ENCODE results near the gene CRIP2. TPM values are rescaled to one million over a fixed set of nuclear protein-coding genes. Genes with fewer than 3 reads are reported as not detected.
A peak's percentile ranks its signal among the peaks of the same experiment; 100 is the strongest.

CRIP2 gene
- total RNA-seq, 2 donors from 2014 or later: 51.6 to 58.8 TPM

DNA sequence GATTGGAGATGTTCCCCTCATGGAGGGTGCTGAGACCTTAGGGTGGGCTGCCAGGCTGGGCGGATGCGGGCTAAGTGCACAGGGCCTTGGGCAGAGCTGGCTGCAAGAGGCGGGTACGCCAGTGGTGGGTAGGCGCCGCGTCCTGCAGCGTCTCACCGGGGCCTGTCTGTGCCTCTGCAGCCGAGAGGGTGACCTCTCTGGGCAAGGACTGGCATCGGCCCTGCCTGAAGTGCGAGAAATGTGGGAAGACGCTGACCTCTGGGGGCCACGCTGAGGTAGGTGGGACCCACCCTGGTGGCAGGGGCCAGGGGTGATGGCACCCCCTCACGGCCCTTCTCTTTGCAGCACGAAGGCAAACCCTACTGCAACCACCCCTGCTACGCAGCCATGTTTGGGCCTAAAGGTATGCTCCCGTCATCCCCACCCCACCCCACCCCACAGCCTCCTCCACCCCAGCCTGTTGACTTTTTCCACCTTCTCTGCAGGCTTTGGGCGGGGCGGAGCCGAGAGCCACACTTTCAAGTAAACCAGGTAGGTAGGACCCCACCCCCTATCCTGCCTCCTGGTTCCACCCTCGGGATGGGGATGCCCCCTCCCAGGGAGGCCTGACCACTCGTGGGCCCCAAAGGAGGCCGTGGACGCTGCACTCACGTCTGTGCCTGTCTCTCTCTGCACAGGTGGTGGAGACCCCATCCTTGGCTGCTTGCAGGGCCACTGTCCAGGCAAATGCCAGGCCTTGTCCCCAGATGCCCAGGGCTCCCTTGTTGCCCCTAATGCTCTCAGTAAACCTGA, 13.6 kb downstream of the CRIP2 start:
- Mint-ChIP-seq H3K27me3 (no peaks in the 10 kb centered on the region), H3K4me1 (peaks cover 47% of the 10 kb centered on the region), H3K27ac (peak overlapping the region; percentile 95), H3K4me3 (peak overlapping the region; percentile 96), H3K36me3 (ENCODE audit: low read depth) (peaks cover 2% of the 10 kb centered on the region)
- DNase-seq (peak in 1 of 3 donors; percentile 29), ATAC-seq (no peak)
- no peaks in the 10 kb centered on the region for H3K9me3 ChIP-seq (ENCODE audit: control insufficient read depth, low read length, poor library complexity, severe bottlenecking)

DNA sequence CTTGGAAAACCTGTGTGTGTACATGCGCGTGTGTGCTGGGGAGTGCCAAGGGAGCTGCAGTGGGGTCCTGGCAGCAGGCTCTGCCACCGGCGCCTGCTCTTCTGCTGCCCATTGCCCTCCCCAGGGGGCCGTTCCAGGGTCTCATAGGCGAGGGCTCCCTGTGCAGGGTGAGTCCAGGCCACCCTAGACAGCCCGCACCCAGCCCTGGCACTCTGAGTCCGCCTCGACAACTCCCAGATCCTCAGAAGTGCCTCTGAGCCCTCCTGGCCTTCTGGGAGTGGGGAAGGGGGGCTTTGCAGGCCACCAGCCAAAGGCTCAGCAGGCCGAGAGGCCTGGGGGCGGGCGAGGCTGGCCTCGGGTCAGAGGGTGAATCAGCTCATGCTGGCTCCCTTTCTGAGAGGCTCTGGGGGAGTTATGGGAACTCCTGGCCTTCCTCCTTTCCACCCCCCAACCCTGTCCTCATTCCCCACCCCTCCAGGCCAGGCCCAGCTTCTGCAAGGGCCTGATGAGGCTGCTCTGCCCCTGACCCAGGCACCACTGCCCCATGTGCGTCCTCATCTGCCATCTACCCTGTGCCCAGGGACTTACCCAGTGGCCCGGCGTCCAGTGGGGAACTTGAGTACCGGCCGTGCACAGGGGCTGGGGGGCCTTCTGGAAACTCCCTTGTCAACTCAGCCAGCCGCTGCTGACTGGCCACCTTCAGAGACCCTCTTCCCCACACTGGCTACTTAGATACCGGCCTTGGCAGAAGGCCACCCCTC, 14.3 kb downstream of the CRIP2 start:
- H3K4me1 Mint-ChIP-seq: peaks cover 46% of the 10 kb centered on the region
- H3K36me3 Mint-ChIP-seq (ENCODE audit: low read depth): peaks cover 2% of the 10 kb centered on the region
- peak overlapping the region; percentile 96 for H3K4me3 Mint-ChIP-seq
- ATAC-seq (no peak), DNase-seq (peak in 1 of 3 donors; percentile 17)
- no peaks in the 10 kb centered on the region for H3K9me3 ChIP-seq (ENCODE audit: control insufficient read depth, low read length, poor library complexity, severe bottlenecking)
- no peaks in the 10 kb centered on the region for H3K27me3 Mint-ChIP-seq
- H3K27ac Mint-ChIP-seq: peak overlapping the region; percentile 95

DNA sequence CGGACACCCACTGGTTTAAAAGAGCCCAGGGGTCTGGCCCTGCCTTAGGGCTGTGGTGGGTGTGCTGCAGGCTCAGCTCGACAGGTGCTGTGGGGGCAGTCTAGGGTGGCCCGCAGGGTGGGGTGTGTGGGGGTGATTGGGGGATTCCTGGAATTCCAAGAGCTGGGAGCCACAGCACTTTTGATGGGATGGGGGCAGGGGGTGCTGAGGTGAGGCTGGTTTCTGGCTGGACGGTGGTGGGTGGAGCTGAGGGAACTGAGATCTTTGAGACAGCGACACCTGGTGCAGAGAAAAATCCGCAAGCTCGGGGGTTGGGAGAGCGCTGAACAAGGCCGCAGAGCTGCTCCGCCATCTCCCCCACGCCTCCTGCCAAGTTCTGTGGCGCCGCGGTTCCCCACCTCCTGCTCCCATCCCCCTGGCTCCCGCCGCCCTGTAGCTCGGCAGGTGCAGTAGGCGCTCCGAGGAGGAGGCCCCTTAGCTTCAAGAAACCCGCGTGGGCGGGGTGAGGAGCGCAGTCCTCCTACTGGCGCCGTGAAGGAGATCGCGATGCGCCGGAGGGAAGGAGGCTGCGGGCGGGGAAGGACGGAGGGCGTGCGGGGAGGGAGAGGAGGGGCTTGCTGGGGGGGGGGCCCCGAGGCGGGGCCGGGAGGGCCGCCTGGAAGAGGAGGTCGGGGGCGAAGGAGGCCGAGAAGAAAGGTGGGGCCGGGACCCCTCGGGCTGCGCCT, 15.1 kb downstream of the CRIP2 start:
- peaks cover 2% of the 10 kb centered on the region for H3K36me3 Mint-ChIP-seq (ENCODE audit: low read depth)
- DNase-seq: peak; percentile 78 to 87 (median 82)
- H3K27ac Mint-ChIP-seq: peak overlapping the region; percentile 95
- peak overlapping the region; percentile 96 for H3K4me3 Mint-ChIP-seq
- ATAC-seq: peak; percentile 12
- H3K4me1 Mint-ChIP-seq: peaks cover 40% of the 10 kb centered on the region
- no peaks in the 10 kb centered on the region for H3K9me3 ChIP-seq (ENCODE audit: control insufficient read depth, low read length, poor library complexity, severe bottlenecking)
- H3K27me3 Mint-ChIP-seq: no peaks in the 10 kb centered on the region

DNA sequence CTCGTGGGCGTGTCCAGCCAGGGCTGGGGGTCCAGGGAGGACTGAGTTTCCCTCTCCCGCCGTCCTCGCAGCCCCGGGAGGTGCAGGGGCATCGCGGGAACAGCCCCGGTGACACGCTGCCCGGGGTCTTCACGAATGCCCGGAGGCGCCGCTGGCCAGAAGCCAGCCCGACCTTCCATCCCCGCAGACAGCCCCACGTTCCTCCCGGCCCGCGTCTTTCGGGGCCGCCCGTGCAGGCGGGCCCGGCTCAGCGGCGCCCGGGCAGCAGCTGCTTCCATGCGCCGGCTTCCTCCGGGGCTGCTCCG, 15.6 kb downstream of the CRIP2 start:
- Mint-ChIP-seq H3K27me3 (no peaks in the 10 kb centered on the region), H3K36me3 (ENCODE audit: low read depth) (peaks cover 2% of the 10 kb centered on the region), H3K4me1 (peaks cover 37% of the 10 kb centered on the region), H3K4me3 (peak overlapping the region; percentile 96), H3K27ac (peak overlapping the region; percentile 95)
- H3K9me3 ChIP-seq (ENCODE audit: control insufficient read depth, low read length, poor library complexity, severe bottlenecking): no peaks in the 10 kb centered on the region
- DNase-seq (no peak), ATAC-seq (no peak)

GRCh38 chr14:105490572-105491365, 16.1 kb downstream of the CRIP2 start, which contains the start of gene TEDC1:
Gene TEDC1, plus strand, starts transcription at chr14:105491246. Its CDS starts 130 bp downstream, at chr14:105491376.
- no peaks in the 10 kb centered on the region for H3K9me3 ChIP-seq (ENCODE audit: control insufficient read depth, low read length, poor library complexity, severe bottlenecking)
- peaks cover 33% of the 10 kb centered on the region for H3K4me1 Mint-ChIP-seq
- H3K27ac Mint-ChIP-seq: peak within 1 kb of the TSS; percentile 95
- no peaks in the 10 kb centered on the region for H3K27me3 Mint-ChIP-seq
- H3K36me3 Mint-ChIP-seq (ENCODE audit: low read depth): peaks cover 2% of the 10 kb centered on the region
- peak within 1 kb of the TSS; percentile 96 for H3K4me3 Mint-ChIP-seq
- ATAC-seq (peak; percentile 69), DNase-seq (peak; percentile 96 to 98 (median 97))

DNA sequence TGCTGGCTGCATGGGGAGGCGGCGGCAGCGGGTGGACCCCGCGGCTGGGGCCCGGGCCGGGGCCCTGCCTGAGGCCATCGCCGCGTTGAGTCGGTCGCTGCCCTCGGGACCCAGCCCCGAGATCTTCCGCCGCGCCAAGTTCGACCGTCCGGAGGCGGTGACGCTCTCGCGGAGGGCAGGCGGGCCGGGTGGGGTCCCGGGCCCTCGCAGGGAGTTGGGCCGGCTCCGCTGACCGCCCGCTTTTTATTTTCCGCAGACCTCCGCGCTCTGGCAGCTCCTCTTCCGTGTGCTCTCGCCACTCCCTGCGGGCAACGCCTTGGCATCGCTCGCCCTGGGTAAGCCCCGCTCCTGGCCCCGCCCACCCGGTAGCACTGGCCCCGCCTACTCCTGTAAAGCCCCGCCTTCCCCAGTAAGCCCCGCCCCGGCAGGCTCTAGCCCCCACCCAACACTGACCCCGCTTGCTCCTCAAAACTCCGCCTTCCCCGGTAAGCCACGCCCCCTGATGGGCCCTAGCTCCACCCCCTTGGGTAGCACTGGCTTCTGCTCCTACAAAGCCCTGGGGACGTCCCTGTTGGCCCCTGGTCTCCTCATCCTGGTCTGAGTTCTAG, 16.8 kb downstream of the CRIP2 start:
- peak; percentile 85 to 90 (median 87) for DNase-seq
- H3K9me3 ChIP-seq (ENCODE audit: control insufficient read depth, low read length, poor library complexity, severe bottlenecking): no peaks in the 10 kb centered on the region
- Mint-ChIP-seq H3K27me3 (no peaks in the 10 kb centered on the region), H3K36me3 (ENCODE audit: low read depth) (peaks cover 2% of the 10 kb centered on the region), H3K27ac (peak overlapping the region; percentile 95), H3K4me1 (peaks cover 29% of the 10 kb centered on the region), H3K4me3 (peak overlapping the region; percentile 96)
- ATAC-seq: peak; percentile 35

DNA sequence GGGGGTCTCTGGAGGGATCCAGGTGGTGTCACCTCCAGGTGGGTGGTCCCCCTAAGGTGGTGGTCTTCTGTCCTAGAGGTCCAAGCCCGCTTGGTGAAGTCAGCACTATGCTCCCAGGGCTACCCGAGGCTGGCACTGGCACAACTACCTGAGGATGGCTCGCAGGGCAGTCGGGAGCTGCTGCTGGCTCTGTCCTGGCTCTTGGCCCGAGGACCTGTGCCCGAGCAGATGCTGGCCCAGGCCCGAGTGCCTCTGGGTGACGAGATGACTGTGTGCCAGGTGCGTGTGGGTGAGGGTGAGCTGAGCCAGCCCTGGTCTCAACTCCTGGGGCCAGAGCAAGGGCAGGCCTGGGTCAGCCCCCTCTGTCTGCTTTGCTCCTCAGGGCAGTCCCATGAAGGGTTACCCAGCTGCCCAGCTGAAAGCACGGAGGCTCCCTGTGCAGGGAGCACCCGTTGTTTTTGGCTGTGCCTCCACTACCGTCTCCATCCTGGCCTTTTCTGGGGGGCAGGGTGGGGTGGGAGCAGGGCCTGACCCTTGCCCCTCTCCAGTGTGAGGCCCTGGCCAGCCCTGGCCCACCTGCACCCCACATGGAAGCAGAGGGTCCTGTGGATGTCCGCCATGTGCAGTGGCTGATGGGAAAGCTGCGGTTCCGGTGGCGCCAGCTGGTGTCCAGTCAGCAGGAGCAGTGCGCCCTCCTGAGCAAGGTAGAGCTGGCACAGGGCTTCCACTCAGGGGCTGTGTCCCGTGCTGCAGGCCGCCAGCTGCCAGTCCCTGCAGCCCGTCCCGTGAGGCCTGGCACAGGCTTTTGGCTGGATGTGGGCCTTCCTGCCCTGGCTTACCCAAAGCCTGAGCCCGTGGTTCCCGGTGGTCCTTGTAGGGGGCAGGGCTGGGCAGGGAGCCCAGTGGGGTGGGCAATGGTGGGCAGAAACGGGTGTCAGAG, 17.7 kb downstream of the CRIP2 start:
- Mint-ChIP-seq H3K4me1 (peaks cover 26% of the 10 kb centered on the region), H3K27me3 (no peaks in the 10 kb centered on the region)
- peak in 2 of 3 donors; percentile 13 to 17 for DNase-seq

GRCh38 chr14:105492971-105493871, 18.6 kb downstream of the CRIP2 start:
- H3K9me3 ChIP-seq (ENCODE audit: control insufficient read depth, low read length, poor library complexity, severe bottlenecking): no peaks in the 10 kb centered on the region
- DNase-seq (no peak), ATAC-seq (no peak)
- Mint-ChIP-seq H3K27me3 (no peaks in the 10 kb centered on the region), H3K4me3 (peak overlapping the region; percentile 68), H3K4me1 (peaks cover 21% of the 10 kb centered on the region), H3K27ac (peak overlapping the region; percentile 39), H3K36me3 (ENCODE audit: low read depth) (peaks cover 2% of the 10 kb centered on the region)

More for the DNA sequence above, 17.7 kb downstream of the CRIP2 start:
- peak overlapping the region; percentile 96 for H3K4me3 Mint-ChIP-seq
- peaks cover 2% of the 10 kb centered on the region for H3K36me3 Mint-ChIP-seq (ENCODE audit: low read depth)
- no peaks in the 10 kb centered on the region for H3K9me3 ChIP-seq (ENCODE audit: control insufficient read depth, low read length, poor library complexity, severe bottlenecking)
- peak overlapping the region; percentile 95 for H3K27ac Mint-ChIP-seq
- ATAC-seq: no peak

GRCh38 chr14:105493921-105494605, 19.4 kb downstream of the CRIP2 start:
- peak in 1 of 3 donors; percentile 7 for DNase-seq
- peaks cover 2% of the 10 kb centered on the region for H3K36me3 Mint-ChIP-seq (ENCODE audit: low read depth)
- no peaks in the 10 kb centered on the region for H3K9me3 ChIP-seq (ENCODE audit: control insufficient read depth, low read length, poor library complexity, severe bottlenecking)
- H3K4me3 Mint-ChIP-seq: peak overlapping the region; percentile 68
- H3K27ac Mint-ChIP-seq: peak overlapping the region; percentile 84
- H3K27me3 Mint-ChIP-seq: no peaks in the 10 kb centered on the region
- ATAC-seq: no peak
- peaks cover 16% of the 10 kb centered on the region for H3K4me1 Mint-ChIP-seq

- peak overlapping the region; percentile 84 for H3K27ac Mint-ChIP-seq
- H3K4me1 Mint-ChIP-seq: peaks cover 11% of the 10 kb centered on the region
- no peaks in the 10 kb centered on the region for H3K27me3 Mint-ChIP-seq
- H3K4me3 Mint-ChIP-seq: peak overlapping the region; percentile 6
- H3K36me3 Mint-ChIP-seq (ENCODE audit: low read depth): peaks cover 1% of the 10 kb centered on the region
- DNase-seq: peak in 2 of 3 donors; percentile 3 to 9
- no peak for ATAC-seq
- H3K9me3 ChIP-seq (ENCODE audit: control insufficient read depth, low read length, poor library complexity, severe bottlenecking): no peaks in the 10 kb centered on the region
Measured at GRCh38 chr14:105494606-105494929, 19.9 kb downstream of the CRIP2 start.
